ENCODE measurements around the gene GTPBP10. TPM values are rescaled to one million over a fixed set of nuclear protein-coding genes. Genes with fewer than 3 reads are reported as not detected.

GTPBP10 gene
- total and polyA plus RNA-seq, 7 donors, result 9.7 to 16.8 (median 11.6) TPM

DNA sequence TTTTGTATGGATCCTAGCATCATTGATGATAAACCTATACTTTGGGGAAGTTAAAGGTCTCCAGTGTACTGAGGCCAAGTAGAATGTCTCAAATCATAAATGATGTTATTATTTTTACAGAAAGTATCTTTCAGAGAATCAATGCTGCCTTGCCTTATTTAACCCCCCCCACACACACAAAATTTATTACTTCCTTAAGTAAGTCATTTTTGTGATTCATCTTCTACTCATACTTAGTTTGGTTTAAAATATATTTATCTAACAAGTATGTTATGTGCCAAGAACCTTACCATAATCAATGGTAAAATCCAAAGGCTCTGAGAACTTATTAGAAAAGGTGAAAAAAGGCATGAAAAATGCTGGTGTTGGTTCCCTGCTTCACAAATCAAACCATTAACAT, 37.9 kb downstream of the GTPBP10 start:
- intact Hi-C loops (cut with DNase I), result no loop called here
- H3K27me3 ChIP-seq, result no peaks in the 10 kb centered on the region
- TF ChIP-seq, protein P1, sequence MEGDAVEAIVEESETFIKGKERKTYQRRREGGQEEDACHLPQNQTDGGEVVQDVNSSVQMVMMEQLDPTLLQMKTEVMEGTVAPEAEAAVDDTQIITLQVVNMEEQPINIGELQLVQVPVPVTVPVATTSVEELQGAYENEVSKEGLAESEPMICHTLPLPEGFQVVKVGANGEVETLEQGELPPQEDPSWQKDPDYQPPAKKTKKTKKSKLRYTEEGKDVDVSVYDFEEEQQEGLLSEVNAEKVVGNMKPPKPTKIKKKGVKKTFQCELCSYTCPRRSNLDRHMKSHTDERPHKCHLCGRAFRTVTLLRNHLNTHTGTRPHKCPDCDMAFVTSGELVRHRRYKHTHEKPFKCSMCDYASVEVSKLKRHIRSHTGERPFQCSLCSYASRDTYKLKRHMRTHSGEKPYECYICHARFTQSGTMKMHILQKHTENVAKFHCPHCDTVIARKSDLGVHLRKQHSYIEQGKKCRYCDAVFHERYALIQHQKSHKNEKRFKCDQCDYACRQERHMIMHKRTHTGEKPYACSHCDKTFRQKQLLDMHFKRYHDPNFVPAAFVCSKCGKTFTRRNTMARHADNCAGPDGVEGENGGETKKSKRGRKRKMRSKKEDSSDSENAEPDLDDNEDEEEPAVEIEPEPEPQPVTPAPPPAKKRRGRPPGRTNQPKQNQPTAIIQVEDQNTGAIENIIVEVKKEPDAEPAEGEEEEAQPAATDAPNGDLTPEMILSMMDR (IDR thresholded peaks at IDR 0.05), result no peak
- no peak for TF ChIP-seq POLR2AphosphoS5 (IDR thresholded peaks at IDR 0.05)
- TF ChIP-seq EP300 (IDR thresholded peaks at IDR 0.05), result no peak
- no peak for TF ChIP-seq POLR2A (IDR thresholded peaks at IDR 0.05)
- DNase-seq, result no peak
- H3K4me3 ChIP-seq, result no peak overlapping the region
- no peaks in the 10 kb centered on the region for H3K9me3 ChIP-seq
- no peaks in the 10 kb centered on the region for H3K4me1 ChIP-seq
- peaks cover 0 to 75% (median 17%) of the 10 kb centered on the region in 4 donors for H3K36me3 ChIP-seq
- no peak overlapping the region for H3K27ac ChIP-seq

DNA sequence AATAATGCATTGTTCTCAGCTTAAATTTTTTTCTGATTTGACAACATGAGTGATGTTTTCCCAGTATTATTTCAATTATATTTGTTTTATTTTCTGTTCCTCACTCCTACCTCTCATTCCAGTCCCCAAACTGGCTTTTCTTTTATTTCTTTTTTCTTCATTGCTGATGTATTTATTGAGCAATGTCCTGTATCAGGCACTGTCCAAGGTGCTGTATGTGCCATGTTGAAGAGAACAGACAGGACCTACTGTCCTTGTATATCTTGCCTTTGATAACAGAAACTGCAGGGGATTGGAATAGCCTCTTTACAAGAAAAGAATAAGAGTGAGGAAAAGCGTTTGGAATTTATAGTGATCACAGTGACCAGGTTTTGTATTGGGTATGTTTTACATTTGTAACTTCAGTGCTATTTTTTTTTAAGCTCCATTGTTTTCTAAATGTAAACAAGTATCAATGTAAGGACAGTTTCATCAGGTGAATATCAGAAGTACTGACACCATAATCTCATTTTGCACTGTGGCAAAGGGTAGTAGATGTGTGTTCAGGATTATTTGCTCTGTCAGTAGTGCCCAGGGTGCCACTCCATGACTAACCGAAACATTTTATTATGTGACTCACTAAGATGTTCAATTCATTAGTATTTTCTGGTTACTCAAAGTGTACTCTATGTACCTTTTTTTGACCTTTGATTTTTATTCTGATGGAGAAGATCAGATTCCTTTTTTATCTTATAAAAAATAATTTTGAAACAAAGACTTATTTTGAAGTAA, 41.1 kb downstream of the GTPBP10 start:
- no peak for DNase-seq
- intact Hi-C loops (cut with DNase I), result no loop called here

DNA sequence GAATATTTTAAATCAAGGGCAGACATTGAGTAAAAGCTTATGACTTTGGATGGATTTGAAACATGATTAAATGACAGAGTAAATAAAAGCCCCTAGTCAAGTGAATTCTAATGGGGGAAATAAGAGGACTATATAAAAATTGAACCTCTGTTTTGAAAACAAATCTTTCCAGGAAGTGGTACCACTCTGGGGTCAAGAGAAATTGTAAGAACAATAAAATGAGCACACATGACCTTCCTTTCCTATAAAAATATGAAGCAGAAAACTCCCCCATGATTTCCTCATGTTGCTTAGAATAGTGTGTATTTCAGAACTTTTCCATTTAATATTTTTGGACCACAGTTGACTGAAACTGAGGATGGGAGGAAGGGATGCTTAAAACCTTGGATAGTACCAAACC, 44.4 kb downstream of the GTPBP10 start:
- H3K27ac ChIP-seq, result no peak overlapping the region
- H3K4me3 ChIP-seq, result no peak overlapping the region
- no peaks in the 10 kb centered on the region for H3K27me3 ChIP-seq
- H3K4me1 ChIP-seq, result no peaks in the 10 kb centered on the region
- H3K36me3 ChIP-seq, result peaks cover 0 to 10% (median under 1%) of the 10 kb centered on the region in 4 donors
- TF ChIP-seq, protein P1 (IDR thresholded peaks at IDR 0.05), result no peak
- no peak for TF ChIP-seq POLR2AphosphoS5 (IDR thresholded peaks at IDR 0.05)
- TF ChIP-seq EP300 (IDR thresholded peaks at IDR 0.05), result no peak
- TF ChIP-seq POLR2A (IDR thresholded peaks at IDR 0.05), result no peak
- H3K9me3 ChIP-seq, result no peaks in the 10 kb centered on the region
- no peak for DNase-seq
- intact Hi-C loops (cut with DNase I), result no loop called here

More for the DNA sequence above, 41.1 kb downstream of the GTPBP10 start:
- 91 to 93% methylated on average over 2 of the region's 2 CpGs for WGBS, 2 donors
- H3K27me3 ChIP-seq, result no peaks in the 10 kb centered on the region
- no peaks in the 10 kb centered on the region for H3K4me1 ChIP-seq
- H3K9me3 ChIP-seq, result no peaks in the 10 kb centered on the region
- H3K36me3 ChIP-seq, result peaks cover 0 to 43% (median 10%) of the 10 kb centered on the region in 4 donors
- no peak overlapping the region for H3K4me3 ChIP-seq
- H3K27ac ChIP-seq, result no peak overlapping the region
- TF ChIP-seq, protein P1 (IDR thresholded peaks at IDR 0.05), result no peak
- TF ChIP-seq POLR2A (IDR thresholded peaks at IDR 0.05) (no peak), POLR2AphosphoS5 (IDR thresholded peaks at IDR 0.05) (no peak), EP300 (IDR thresholded peaks at IDR 0.05) (no peak)

DNA sequence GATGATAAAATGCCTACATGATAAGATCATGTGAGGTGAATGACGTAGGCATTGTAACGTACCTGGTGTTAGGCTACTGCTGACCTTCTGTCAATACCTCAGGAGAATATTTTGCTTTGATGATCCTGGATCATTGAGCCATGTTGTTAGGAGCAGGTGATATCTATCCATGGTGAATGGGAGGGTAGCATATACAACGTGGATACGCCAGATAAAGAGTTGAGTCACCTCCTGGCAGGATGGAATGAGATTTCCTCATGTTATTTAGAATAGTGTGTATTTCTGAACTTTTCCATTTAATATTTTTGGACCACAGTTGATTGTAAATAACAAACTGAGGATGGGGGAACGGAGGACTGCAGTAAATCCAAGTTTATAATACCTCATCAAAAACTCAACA, 45.0 kb downstream of the GTPBP10 start:
- Histone ChIP-seq H3K9me3 (no peaks in the 10 kb centered on the region), H3K4me3 (no peak overlapping the region), H3K36me3 (peaks cover 0 to 5% (median 0%) of the 10 kb centered on the region in 4 donors), H3K27ac (no peak overlapping the region), H3K4me1 (no peaks in the 10 kb centered on the region), H3K27me3 (no peaks in the 10 kb centered on the region)
- no peak for DNase-seq
- intact Hi-C loops (cut with DNase I), result no loop called here
- WGBS, 2 donors, result 85 to 92% methylated on average over 5 of the region's 5 CpGs
- TF ChIP-seq POLR2A (IDR thresholded peaks at IDR 0.05) (no peak), EP300 (IDR thresholded peaks at IDR 0.05) (no peak), POLR2AphosphoS5 (IDR thresholded peaks at IDR 0.05) (no peak)
- TF ChIP-seq, protein P1 (IDR thresholded peaks at IDR 0.05), result no peak

DNA sequence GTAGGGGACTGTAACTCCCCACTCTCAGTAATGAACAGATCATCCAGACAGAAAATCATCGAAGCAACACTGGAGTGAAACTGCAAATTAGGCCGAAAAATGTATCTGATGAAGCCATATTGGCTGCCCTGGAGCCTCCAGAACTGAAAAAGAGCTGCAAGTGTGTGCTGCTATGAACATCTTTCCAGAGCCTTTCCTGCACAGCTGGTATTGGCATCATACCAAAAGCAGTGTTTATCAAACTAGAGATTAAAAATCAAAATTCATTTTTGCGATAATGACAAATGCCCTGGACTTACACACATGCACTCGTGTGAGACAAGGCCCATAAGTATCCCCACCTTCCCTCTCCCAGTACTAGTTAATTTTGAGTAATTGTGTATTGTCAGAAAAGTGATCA, 49.9 kb downstream of the GTPBP10 start:
- intact Hi-C loops (cut with DNase I), result no loop called here

More for the DNA sequence above, 49.9 kb downstream of the GTPBP10 start:
- TF ChIP-seq, protein P1 (IDR thresholded peaks at IDR 0.05), result no peak
- TF ChIP-seq POLR2A (IDR thresholded peaks at IDR 0.05) (no peak), EP300 (IDR thresholded peaks at IDR 0.05) (no peak), POLR2AphosphoS5 (IDR thresholded peaks at IDR 0.05) (no peak)
- Histone ChIP-seq H3K27ac (no peak overlapping the region), H3K4me1 (no peaks in the 10 kb centered on the region), H3K36me3 (no peaks in the 10 kb centered on the region), H3K4me3 (no peak overlapping the region), H3K9me3 (no peaks in the 10 kb centered on the region), H3K27me3 (no peaks in the 10 kb centered on the region)
- 92 to 93% methylated on average over 4 of the region's 4 CpGs for WGBS, 2 donors
- no peak for DNase-seq

Data from sigmoid colon (tissue), 7 donors.